ENCODE data around the gene NTRK2.

The NTRK2 gene

DNA sequence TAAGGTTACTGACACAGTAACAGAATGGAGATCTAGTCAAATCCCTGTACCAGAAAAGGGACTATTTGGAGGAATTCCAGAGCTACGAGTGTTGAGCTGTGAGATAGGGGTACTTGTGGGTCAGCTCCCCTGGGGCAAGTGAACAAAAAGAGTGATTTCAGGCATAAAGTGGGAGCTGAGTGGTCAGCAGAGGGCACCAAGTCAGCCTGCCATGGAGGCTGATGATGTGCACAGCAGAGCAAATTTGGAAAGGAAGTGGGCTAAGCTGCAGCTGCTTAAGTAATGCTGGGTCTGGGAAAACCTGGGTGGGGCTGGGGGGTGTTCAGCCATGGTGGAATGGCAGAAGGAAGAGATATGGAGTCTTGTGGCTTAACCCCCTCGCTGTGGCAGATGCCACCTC lies 327.9 kb downstream of the NTRK2 start:
- Histone ChIP-seq H3K4me3 (ENCODE audit: low read length) (no peak overlapping the region), H3K4me2 (ENCODE audit: low read length) (no peak overlapping the region), H3K4me1 (ENCODE audit: control insufficient read depth, low read length) (no peaks in the 10 kb centered on the region), H3K9me3 (ENCODE audit: control insufficient read depth, insufficient read depth, low read length) (peaks cover 3% of the 10 kb centered on the region; the same call in 1 of the 2 replicates), H3K9me2 (replicated peaks; ENCODE audit: control insufficient read depth, low read length) (no peaks in the 10 kb centered on the region), H3K36me3 (ENCODE audit: control insufficient read depth, low read length) (no peaks in the 10 kb centered on the region), H3K27me3 (ENCODE audit: control insufficient read depth, low read length) (no peaks in the 10 kb centered on the region), H4K20me1 (ENCODE audit: control insufficient read depth, insufficient read depth, low read depth, low read length) (no peaks in the 10 kb centered on the region), H3K79me2 (ENCODE audit: control insufficient read depth, low read length) (no peaks in the 10 kb centered on the region), H3K27ac (ENCODE audit: low read depth, low read length) (no peak overlapping the region), H3F3A (ENCODE audit: control insufficient read depth, insufficient read depth) (no peaks in the 10 kb centered on the region)
- TF ChIP-seq, protein P1, sequence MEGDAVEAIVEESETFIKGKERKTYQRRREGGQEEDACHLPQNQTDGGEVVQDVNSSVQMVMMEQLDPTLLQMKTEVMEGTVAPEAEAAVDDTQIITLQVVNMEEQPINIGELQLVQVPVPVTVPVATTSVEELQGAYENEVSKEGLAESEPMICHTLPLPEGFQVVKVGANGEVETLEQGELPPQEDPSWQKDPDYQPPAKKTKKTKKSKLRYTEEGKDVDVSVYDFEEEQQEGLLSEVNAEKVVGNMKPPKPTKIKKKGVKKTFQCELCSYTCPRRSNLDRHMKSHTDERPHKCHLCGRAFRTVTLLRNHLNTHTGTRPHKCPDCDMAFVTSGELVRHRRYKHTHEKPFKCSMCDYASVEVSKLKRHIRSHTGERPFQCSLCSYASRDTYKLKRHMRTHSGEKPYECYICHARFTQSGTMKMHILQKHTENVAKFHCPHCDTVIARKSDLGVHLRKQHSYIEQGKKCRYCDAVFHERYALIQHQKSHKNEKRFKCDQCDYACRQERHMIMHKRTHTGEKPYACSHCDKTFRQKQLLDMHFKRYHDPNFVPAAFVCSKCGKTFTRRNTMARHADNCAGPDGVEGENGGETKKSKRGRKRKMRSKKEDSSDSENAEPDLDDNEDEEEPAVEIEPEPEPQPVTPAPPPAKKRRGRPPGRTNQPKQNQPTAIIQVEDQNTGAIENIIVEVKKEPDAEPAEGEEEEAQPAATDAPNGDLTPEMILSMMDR (IDR thresholded peaks at IDR 0.05; ENCODE audit: low read depth, low read length, poor library complexity, severe bottlenecking), result no peak
- no peak for TF ChIP-seq EZH2phosphoT487 (IDR thresholded peaks at IDR 0.05; ENCODE audit: borderline replicate concordance, low read length)

DNA sequence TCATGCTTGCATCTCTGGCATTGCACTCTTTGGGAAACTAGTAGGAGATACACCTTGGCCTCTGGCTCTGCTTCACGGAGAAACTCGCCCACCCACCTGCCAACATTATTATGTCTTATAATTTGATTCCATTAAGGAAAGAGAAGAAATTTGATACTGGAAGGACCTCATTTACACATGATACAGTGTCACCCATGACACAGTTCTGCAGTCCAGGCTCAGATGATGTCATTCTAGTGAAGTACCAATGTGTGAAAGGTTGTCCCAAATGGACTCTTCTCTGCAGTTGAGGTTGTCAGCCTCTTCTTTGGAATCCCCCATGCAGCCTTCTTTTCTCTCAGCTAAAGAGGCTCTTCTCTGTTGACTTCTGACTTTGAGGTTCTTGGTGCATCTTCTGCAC lies 329.1 kb downstream of the NTRK2 start:
- H4K20me1 ChIP-seq (ENCODE audit: control insufficient read depth, insufficient read depth, low read depth, low read length), result no peaks in the 10 kb centered on the region
- H3K36me3 ChIP-seq (ENCODE audit: control insufficient read depth, low read length), result no peaks in the 10 kb centered on the region
- no peaks in the 10 kb centered on the region for H3K9me2 ChIP-seq (replicated peaks; ENCODE audit: control insufficient read depth, low read length)
- no peak overlapping the region for H3K4me3 ChIP-seq (ENCODE audit: low read length)
- peaks cover 3% of the 10 kb centered on the region; the same call in 1 of the 2 replicates for H3K9me3 ChIP-seq (ENCODE audit: control insufficient read depth, insufficient read depth, low read length)
- H3K27me3 ChIP-seq (ENCODE audit: control insufficient read depth, low read length), result no peaks in the 10 kb centered on the region
- no peaks in the 10 kb centered on the region for H3K4me1 ChIP-seq (ENCODE audit: control insufficient read depth, low read length)
- no peaks in the 10 kb centered on the region for H3K79me2 ChIP-seq (ENCODE audit: control insufficient read depth, low read length)
- TF ChIP-seq EZH2phosphoT487 (IDR thresholded peaks at IDR 0.05; ENCODE audit: borderline replicate concordance, low read length), result no peak
- TF ChIP-seq, protein P1 (IDR thresholded peaks at IDR 0.05; ENCODE audit: low read depth, low read length, poor library complexity, severe bottlenecking), result no peak
- no peak overlapping the region for H3K27ac ChIP-seq (ENCODE audit: low read depth, low read length)
- H3K4me2 ChIP-seq (ENCODE audit: low read length), result no peak overlapping the region
- H3F3A ChIP-seq (ENCODE audit: control insufficient read depth, insufficient read depth), result no peaks in the 10 kb centered on the region

DNA sequence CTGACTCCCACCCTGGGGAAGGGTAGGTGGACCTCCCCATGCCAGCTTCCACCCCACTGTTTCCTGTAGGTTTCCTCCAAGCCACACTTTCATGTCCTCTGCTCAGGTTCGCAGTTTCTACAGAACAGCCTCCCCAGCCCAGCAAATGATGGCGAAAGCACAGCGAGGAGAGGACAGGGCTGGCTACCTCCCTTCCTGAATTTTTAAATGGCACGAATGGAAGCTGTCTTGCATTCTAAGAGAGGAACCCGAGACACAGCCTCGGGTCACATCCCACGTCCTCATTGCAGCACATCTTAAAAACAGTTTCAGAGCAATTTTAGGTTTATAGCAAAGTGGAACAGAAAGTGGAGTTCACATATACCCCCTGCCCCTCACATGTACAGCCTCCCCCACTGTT lies 330.3 kb downstream of the NTRK2 start:
- H3K27ac ChIP-seq (ENCODE audit: low read depth, low read length), result no peak overlapping the region
- H3K36me3 ChIP-seq (ENCODE audit: control insufficient read depth, low read length), result no peaks in the 10 kb centered on the region
- no peaks in the 10 kb centered on the region for H3K4me1 ChIP-seq (ENCODE audit: control insufficient read depth, low read length)
- TF ChIP-seq, protein P1 (IDR thresholded peaks at IDR 0.05; ENCODE audit: low read depth, low read length, poor library complexity, severe bottlenecking), result no peak
- no peak for TF ChIP-seq EZH2phosphoT487 (IDR thresholded peaks at IDR 0.05; ENCODE audit: borderline replicate concordance, low read length)
- H3K9me3 ChIP-seq (ENCODE audit: control insufficient read depth, insufficient read depth, low read length), result peaks cover 3% of the 10 kb centered on the region; the same call in 1 of the 2 replicates
- H4K20me1 ChIP-seq (ENCODE audit: control insufficient read depth, insufficient read depth, low read depth, low read length), result no peaks in the 10 kb centered on the region
- H3K27me3 ChIP-seq (ENCODE audit: control insufficient read depth, low read length), result no peaks in the 10 kb centered on the region
- H3F3A ChIP-seq (ENCODE audit: control insufficient read depth, insufficient read depth), result no peaks in the 10 kb centered on the region
- H3K79me2 ChIP-seq (ENCODE audit: control insufficient read depth, low read length), result no peaks in the 10 kb centered on the region
- H3K9me2 ChIP-seq (replicated peaks; ENCODE audit: control insufficient read depth, low read length), result no peaks in the 10 kb centered on the region
- H3K4me2 ChIP-seq (ENCODE audit: low read length), result no peak overlapping the region
- no peak overlapping the region for H3K4me3 ChIP-seq (ENCODE audit: low read length)
